GM12878 (cell line): Measurements from ENCODE around the gene PON1. TPM values are rescaled to one million over a fixed set of nuclear protein-coding genes. Genes with fewer than 3 reads are reported as not detected.

Experiments
- ATAC-seq: fragments of 200-7000 bp; cut with Tn5 transposase; 3 replicates; pipeline ENCODE4 v1.9.1; 2020; ENCODE audit warnings: mild to moderate bottlenecking, moderate library complexity
- BruUV-seq: library from RNA; stranded (reverse); fragments of 400-500 nt; replicated peaks from 2 replicates; lab custom pipeline; 2021; lab: Mats Ljungman, UMichigan
- CTCF ChIA-PET: fragments of 300-600 bp; sonication (Branson Sonifier 250); formaldehyde crosslinking; extraction: SDS; loops from one replicate; lab custom pipeline; 2021; ENCODE audit warnings: inconsistent platforms; lab: Yijun Ruan, JAX
- POLR2A ChIA-PET: fragments of 350-600 bp; formaldehyde crosslinking; extraction: SDS; loops from one replicate; lab custom pipeline; 2021; ENCODE audit warnings: inconsistent platforms; lab: Charles Lee
- RAD21 ChIA-PET: fragments of 300-600 bp; sonication (Branson Sonifier 250); formaldehyde crosslinking; loops from one replicate; lab custom pipeline; 2023; ENCODE audit warnings: antibody characterized with exemption; ENCODE audit not compliant: unreplicated experiment; lab: Charles Lee
- SMC1A ChIA-PET: fragments of 300-600 bp; sonication (Branson Sonifier 250); formaldehyde crosslinking; loops from one replicate; lab custom pipeline; 2023; ENCODE audit not compliant: unreplicated experiment, uncharacterized antibody; lab: Charles Lee
- DNase-seq: peaks from one replicate; pipeline ENCODE4 v3.0.0-alpha.2; 2011; ENCODE audit warnings: low read depth, low spot score
- FAIRE-seq: peaks from 3 replicates; lab custom pipeline; 2011; peaks lifted over from hg19 to GRCh38; lab: Jason Lieb, UNC
- H2AFZ ChIP-seq: 2 replicates; pipeline ENCODE4 v1.6.0; 2011; ENCODE audit warnings: low read depth, low read length, control low read depth; ENCODE audit not compliant: control insufficient read depth
- H3K27ac ChIP-seq: 2 replicates; pipeline ENCODE4 v1.5.1; 2011; ENCODE audit warnings: control low read depth; ENCODE audit not compliant: control insufficient read depth, insufficient read depth
- H3K27me3 ChIP-seq, 2 experiments: replicated peaks in 1 of 2; 2 replicates each; pipeline versions ENCODE4 v1.6.0 to v1.6.1; 2011; ENCODE audit warnings: low read length in 1 of 2; ENCODE audit not compliant: control insufficient read depth in 2 of 2, insufficient read depth in 2 of 2
- H3K36me3 ChIP-seq, 2 experiments: 2 replicates each; pipeline ENCODE4 v1.5.1; 2011; ENCODE audit warnings: low read length in 1 of 2; ENCODE audit not compliant: control insufficient read depth in 2 of 2, insufficient read depth in 2 of 2
- H3K4me1 ChIP-seq: 2 replicates; pipeline ENCODE4 v1.6.1; 2011; ENCODE audit warnings: mild to moderate bottlenecking, low read length, moderate library complexity, mixed read lengths; ENCODE audit not compliant: control insufficient read depth, insufficient read depth
- H3K4me2 ChIP-seq: 2 replicates; pipeline ENCODE4 v1.6.0; 2011; ENCODE audit warnings: control low read depth; ENCODE audit not compliant: control insufficient read depth, insufficient read depth
- H3K4me3 ChIP-seq: fragments of 200-600 bp; sonication (generic); 2 replicates; pipeline ENCODE4 v1.5.1; 2016
- H3K79me2 ChIP-seq: 2 replicates; pipeline ENCODE4 v1.6.0; 2011; ENCODE audit warnings: low read length; ENCODE audit not compliant: control insufficient read depth, insufficient read depth
- H3K9ac ChIP-seq: 2 replicates; pipeline ENCODE4 v1.8.0; 2011; ENCODE audit warnings: low read length, control low read depth, mixed read lengths; ENCODE audit not compliant: control insufficient read depth, insufficient read depth
- H3K9me3 ChIP-seq: replicated peaks from 3 replicates; pipeline ENCODE4 v1.5.1; 2011; ENCODE audit warnings: mild to moderate bottlenecking, low read length; ENCODE audit not compliant: control insufficient read depth, insufficient read depth
- H4K20me1 ChIP-seq: 2 replicates; pipeline ENCODE4 v1.6.0; 2011; ENCODE audit not compliant: control insufficient read depth, insufficient read depth
- BRCA1 ChIP-seq: IDR thresholded peaks from 2 replicates; pipeline ENCODE4 v1.6.1; 2011; ENCODE audit warnings: low read depth, low read length, improper control_type of control experiment
- CEBPB ChIP-seq, 2 experiments: fragments of 150-350 bp in 1 of 2; IDR thresholded peaks; 2 replicates each; pipeline ENCODE4 v1.6.1; 2012 to 2014; ENCODE audit warnings: low read depth in 2 of 2, low read length in 2 of 2, borderline replicate concordance in 1 of 2, inconsistent platforms in 1 of 2
- ESRRA ChIP-seq: IDR thresholded peaks from 2 replicates; pipeline ENCODE4 v1.6.1; 2012; ENCODE audit warnings: mild to moderate bottlenecking, low read length, improper control_type of control experiment
- FOXM1 ChIP-seq: IDR thresholded peaks from 2 replicates; pipeline ENCODE4 v1.6.1; 2012; ENCODE audit warnings: low read depth, mild to moderate bottlenecking, inconsistent platforms, low read length, moderate library complexity
- HDGF ChIP-seq: fragments of 450-650 bp; IDR thresholded peaks from 2 replicates; pipeline ENCODE4 v1.6.1; 2016; ENCODE audit warnings: antibody characterized with exemption
- MYB ChIP-seq: fragments of 150-350 bp; IDR thresholded peaks from 2 replicates; pipeline ENCODE4 v1.6.1; 2014; ENCODE audit warnings: mild to moderate bottlenecking, low read depth, low read length, borderline replicate concordance
- MYC ChIP-seq: IDR thresholded peaks from 2 replicates; pipeline ENCODE4 v1.6.1; 2011; ENCODE audit warnings: mild to moderate bottlenecking, low read length, moderate library complexity, inconsistent platforms; ENCODE audit not compliant: insufficient read depth, insufficient replicate concordance, insufficient read length, severe bottlenecking
- PAX5 ChIP-seq: IDR thresholded peaks from 2 replicates; pipeline ENCODE4 v1.6.1; 2011; ENCODE audit warnings: low read depth, low read length, borderline replicate concordance
- PML ChIP-seq: IDR thresholded peaks from 2 replicates; pipeline ENCODE4 v1.6.1; 2012; ENCODE audit warnings: low read length, inconsistent platforms
- STAT1 ChIP-seq: fragments of 450-650 bp; conservative IDR thresholded peaks from 2 replicates; pipeline ENCODE4 v1.6.1; 2014; ENCODE audit warnings: antibody characterized with exemption, mild to moderate bottlenecking
- TCF12 ChIP-seq: IDR thresholded peaks from 2 replicates; pipeline ENCODE4 v1.6.1; 2011; ENCODE audit warnings: low read depth, mild to moderate bottlenecking, low read length
- WRNIP1 ChIP-seq: IDR thresholded peaks from 2 replicates; pipeline ENCODE4 v1.6.1; 2011; ENCODE audit warnings: low read depth, low read length, improper control_type of control experiment, borderline replicate concordance
- ZNF217 ChIP-seq: fragments of 450-650 bp; IDR thresholded peaks from 2 replicates; pipeline ENCODE4 v1.6.1; 2017; ENCODE audit warnings: antibody characterized with exemption, mild to moderate bottlenecking
- ZSCAN29 ChIP-seq: fragments of 450-650 bp; IDR thresholded peaks from 2 replicates; pipeline ENCODE4 v1.6.1; 2017; ENCODE audit warnings: mild to moderate bottlenecking, moderate library complexity
- WGBS: methylation state at CpG from one replicate; pipeline ENCODE4 v1.1.6; 2016; ENCODE audit warnings: low lambda C conversion rate; ENCODE audit not compliant: insufficient replicate concordance, insufficient coverage; ENCODE audit errors: missing lambda C conversion rate; 5-methylcytosine and 5-hydroxymethylcytosine counted together
- in situ Hi-C: fragments of 300-500 bp; cut with MboI; formaldehyde crosslinking; loops from 9 replicates; pipeline ENCODE4 v1.14.3; 2018; ENCODE audit warnings: mixed read lengths
- intact Hi-C: fragments of 100-400 bp; cut with micrococcal nuclease; formaldehyde crosslinking; loops from one replicate; pipeline ENCODE4 v1.14.2; 2022; ENCODE audit not compliant: unreplicated experiment
- polyA plus RNA-seq, 11 experiments: library from polyadenylated mRNA; depleted of rRNA in 4 of 11; unstranded in 6 of 11; stranded (reverse) in 5 of 11; fragments of >200 nt; fragmentation: Nextera tagmentation in 4 of 11; fragmentation: Illumina TruSeq in 1 of 11; extraction: Ambion mirVana in 4 of 11; extraction: Trizol in 1 of 11; gene quantifications; 1 replicate in 1 of 11; 2 replicates in 10 of 11; pipeline versions ENCODE4 v1.2.1 to v1.2.3, GENCODE V29; 2011 to 2016; ENCODE audit warnings: inconsistent platforms in 2 of 11, missing spikeins in 2 of 11, low read depth in 1 of 11
- total RNA-seq, 4 experiments: library from RNA; depleted of rRNA in 3 of 4; stranded (reverse); fragments of >200 nt in 3 of 4; fragmentation: Illumina TruSeq in 1 of 4; extraction: Trizol in 1 of 4; gene quantifications; 2 replicates each; pipeline versions ENCODE4 v1.2.1 to v1.2.3, GENCODE V29; 2013 to 2021
- TF ChIP-seq, protein P1 (sequence below): fragments of 450-650 bp; conservative IDR thresholded peaks from 2 replicates; pipeline ENCODE4 v1.6.1; 2017; ENCODE audit warnings: mild to moderate bottlenecking, moderate library complexity
- TF ChIP-seq, protein P2 (sequence below): IDR thresholded peaks from 2 replicates; pipeline ENCODE4 v1.6.1; 2011; ENCODE audit warnings: low read depth, low read length, improper control_type of control experiment, borderline replicate concordance
- TF ChIP-seq, protein P3 (sequence below): fragments of 450-650 bp; IDR thresholded peaks from 2 replicates; pipeline ENCODE4 v1.6.1; 2017; ENCODE audit warnings: mild to moderate bottlenecking, moderate library complexity
- TF ChIP-seq, protein P4 (sequence below): IDR thresholded peaks from 2 replicates; pipeline ENCODE4 v1.6.1; 2011; ENCODE audit warnings: borderline replicate concordance, low read depth, mild to moderate bottlenecking, moderate library complexity, low read length; ENCODE audit not compliant: insufficient read depth, poor library complexity, severe bottlenecking

The PON1 gene
- total and polyA plus RNA-seq, 10 of the 15 experiments (the other 5 are each of a cell fraction or from before 2014, with no cell fraction given), result 0.10 to 0.26 (median 0.23) TPM; not detected in 4

DNA sequence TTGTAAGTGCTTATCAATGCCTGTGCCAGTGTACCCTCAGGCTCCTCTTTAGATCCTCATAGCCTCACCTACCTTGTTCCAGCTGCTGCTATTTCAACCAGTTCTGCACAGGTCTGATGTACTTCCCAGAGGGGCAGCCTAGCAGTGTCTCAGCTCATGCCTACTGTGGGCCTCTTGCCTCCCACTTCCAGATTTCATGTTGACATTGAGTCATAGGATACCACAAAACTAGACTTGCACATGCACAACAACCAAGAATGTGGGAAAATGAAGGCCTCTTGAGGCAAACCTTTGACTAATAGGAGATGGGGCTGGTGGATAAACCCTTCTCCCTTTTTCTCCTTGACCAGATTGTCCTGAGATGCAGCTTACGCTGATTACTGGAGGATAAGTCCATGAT, 40.8 kb upstream of the PON1 start:
- H3K4me3 ChIP-seq, result no peak overlapping the region
- ChIA-PET SMC1A (interaction anchor here (1.2 kb wide), 1 partner anchor 13 kb away, joined by 4 read pairs; no protein-coding TSS in a partner anchor), CTCF (no interaction called here), RAD21 (no interaction called here), POLR2A (no interaction called here)
- H3K9me3 ChIP-seq, result no peaks in the 10 kb centered on the region
- no peaks in the 10 kb centered on the region for H3K4me1 ChIP-seq
- H3K4me2 ChIP-seq, result no peak overlapping the region
- intact Hi-C loops (no loop called here), in situ Hi-C loops (no loop called here)
- no peaks in the 10 kb centered on the region for H3K36me3 ChIP-seq
- ATAC-seq (no peak), FAIRE-seq (no peak), DNase-seq (no peak)
- H3K27ac ChIP-seq, result no peak overlapping the region
- BruUV-seq, result no TSS peak
- no peaks in the 10 kb centered on the region for H4K20me1 ChIP-seq
- H3K27me3 ChIP-seq, result no peaks in the 10 kb centered on the region
- 82% methylated on average over 1 of the region's 1 CpG for WGBS
- H2AFZ ChIP-seq, result no peak overlapping the region
- no peaks in the 10 kb centered on the region for H3K79me2 ChIP-seq
- H3K9ac ChIP-seq, result no peak overlapping the region
- TF ChIP-seq, protein P1, sequence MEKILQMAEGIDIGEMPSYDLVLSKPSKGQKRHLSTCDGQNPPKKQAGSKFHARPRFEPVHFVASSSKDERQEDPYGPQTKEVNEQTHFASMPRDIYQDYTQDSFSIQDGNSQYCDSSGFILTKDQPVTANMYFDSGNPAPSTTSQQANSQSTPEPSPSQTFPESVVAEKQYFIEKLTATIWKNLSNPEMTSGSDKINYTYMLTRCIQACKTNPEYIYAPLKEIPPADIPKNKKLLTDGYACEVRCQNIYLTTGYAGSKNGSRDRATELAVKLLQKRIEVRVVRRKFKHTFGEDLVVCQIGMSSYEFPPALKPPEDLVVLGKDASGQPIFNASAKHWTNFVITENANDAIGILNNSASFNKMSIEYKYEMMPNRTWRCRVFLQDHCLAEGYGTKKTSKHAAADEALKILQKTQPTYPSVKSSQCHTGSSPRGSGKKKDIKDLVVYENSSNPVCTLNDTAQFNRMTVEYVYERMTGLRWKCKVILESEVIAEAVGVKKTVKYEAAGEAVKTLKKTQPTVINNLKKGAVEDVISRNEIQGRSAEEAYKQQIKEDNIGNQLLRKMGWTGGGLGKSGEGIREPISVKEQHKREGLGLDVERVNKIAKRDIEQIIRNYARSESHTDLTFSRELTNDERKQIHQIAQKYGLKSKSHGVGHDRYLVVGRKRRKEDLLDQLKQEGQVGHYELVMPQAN, result no peak
- TF ChIP-seq MYB (no peak), FOXM1 (no peak), ESRRA (no peak), MYC (no peak), ZNF217 (no peak), WRNIP1 (no peak), TCF12 (no peak), STAT1 (no peak), PML (no peak), HDGF (no peak), BRCA1 (no peak), ZSCAN29 (no peak), PAX5 (no peak), CEBPB (IDR thresholded peaks at IDR 0.05; ENCODE audit: borderline replicate concordance in 1 of 2, low read depth in 2 of 2, low read length in 2 of 2) (no peak)
- TF ChIP-seq, protein P2, sequence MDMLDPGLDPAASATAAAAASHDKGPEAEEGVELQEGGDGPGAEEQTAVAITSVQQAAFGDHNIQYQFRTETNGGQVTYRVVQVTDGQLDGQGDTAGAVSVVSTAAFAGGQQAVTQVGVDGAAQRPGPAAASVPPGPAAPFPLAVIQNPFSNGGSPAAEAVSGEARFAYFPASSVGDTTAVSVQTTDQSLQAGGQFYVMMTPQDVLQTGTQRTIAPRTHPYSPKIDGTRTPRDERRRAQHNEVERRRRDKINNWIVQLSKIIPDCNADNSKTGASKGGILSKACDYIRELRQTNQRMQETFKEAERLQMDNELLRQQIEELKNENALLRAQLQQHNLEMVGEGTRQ, result no peak
- TF ChIP-seq, protein P3, sequence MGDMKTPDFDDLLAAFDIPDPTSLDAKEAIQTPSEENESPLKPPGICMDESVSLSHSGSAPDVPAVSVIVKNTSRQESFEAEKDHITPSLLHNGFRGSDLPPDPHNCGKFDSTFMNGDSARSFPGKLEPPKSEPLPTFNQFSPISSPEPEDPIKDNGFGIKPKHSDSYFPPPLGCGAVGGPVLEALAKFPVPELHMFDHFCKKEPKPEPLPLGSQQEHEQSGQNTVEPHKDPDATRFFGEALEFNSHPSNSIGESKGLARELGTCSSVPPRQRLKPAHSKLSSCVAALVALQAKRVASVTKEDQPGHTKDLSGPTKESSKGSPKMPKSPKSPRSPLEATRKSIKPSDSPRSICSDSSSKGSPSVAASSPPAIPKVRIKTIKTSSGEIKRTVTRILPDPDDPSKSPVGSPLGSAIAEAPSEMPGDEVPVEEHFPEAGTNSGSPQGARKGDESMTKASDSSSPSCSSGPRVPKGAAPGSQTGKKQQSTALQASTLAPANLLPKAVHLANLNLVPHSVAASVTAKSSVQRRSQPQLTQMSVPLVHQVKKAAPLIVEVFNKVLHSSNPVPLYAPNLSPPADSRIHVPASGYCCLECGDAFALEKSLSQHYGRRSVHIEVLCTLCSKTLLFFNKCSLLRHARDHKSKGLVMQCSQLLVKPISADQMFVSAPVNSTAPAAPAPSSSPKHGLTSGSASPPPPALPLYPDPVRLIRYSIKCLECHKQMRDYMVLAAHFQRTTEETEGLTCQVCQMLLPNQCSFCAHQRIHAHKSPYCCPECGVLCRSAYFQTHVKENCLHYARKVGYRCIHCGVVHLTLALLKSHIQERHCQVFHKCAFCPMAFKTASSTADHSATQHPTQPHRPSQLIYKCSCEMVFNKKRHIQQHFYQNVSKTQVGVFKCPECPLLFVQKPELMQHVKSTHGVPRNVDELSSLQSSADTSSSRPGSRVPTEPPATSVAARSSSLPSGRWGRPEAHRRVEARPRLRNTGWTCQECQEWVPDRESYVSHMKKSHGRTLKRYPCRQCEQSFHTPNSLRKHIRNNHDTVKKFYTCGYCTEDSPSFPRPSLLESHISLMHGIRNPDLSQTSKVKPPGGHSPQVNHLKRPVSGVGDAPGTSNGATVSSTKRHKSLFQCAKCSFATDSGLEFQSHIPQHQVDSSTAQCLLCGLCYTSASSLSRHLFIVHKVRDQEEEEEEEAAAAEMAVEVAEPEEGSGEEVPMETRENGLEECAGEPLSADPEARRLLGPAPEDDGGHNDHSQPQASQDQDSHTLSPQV, result no peak
- TF ChIP-seq, protein P4, sequence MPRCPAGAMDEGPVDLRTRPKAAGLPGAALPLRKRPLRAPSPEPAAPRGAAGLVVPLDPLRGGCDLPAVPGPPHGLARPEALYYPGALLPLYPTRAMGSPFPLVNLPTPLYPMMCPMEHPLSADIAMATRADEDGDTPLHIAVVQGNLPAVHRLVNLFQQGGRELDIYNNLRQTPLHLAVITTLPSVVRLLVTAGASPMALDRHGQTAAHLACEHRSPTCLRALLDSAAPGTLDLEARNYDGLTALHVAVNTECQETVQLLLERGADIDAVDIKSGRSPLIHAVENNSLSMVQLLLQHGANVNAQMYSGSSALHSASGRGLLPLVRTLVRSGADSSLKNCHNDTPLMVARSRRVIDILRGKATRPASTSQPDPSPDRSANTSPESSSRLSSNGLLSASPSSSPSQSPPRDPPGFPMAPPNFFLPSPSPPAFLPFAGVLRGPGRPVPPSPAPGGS, result no peak
